T-cell (primary cell): Measurements from ENCODE around the gene CEACAM6. TPM values are rescaled to one million over a fixed set of nuclear protein-coding genes. Genes with fewer than 3 reads are reported as not detected.

ENCODE experiments used
- ATAC-seq, 4 experiments: fragments of 200-7000 bp in 3 of 4; fragments of 150-1000 bp in 1 of 4; cut with Tn5 transposase; replicated peaks in 1 of 4; 1 replicate in 3 of 4; 2 replicates in 1 of 4; pipeline ENCODE4 v1.10.0; 2021; ENCODE audit warnings: moderate library complexity in 3 of 4, mild to moderate bottlenecking in 2 of 4, moderate number of reproducible peaks in 1 of 4
- CTCF ChIA-PET, 2 donors: fragments of 300-600 bp; sonication (Branson Sonifier 250); formaldehyde crosslinking; loops; one replicate each; lab custom pipeline; 2022; ENCODE audit warnings: antibody characterized with exemption in 2 of 2; lab: Charles Lee
- POLR2A ChIA-PET, 2 donors: fragments of 300-600 bp; sonication (Branson Sonifier 250); formaldehyde crosslinking; loops; one replicate each; lab custom pipeline; 2022; ENCODE audit warnings: antibody characterized with exemption in 2 of 2; lab: Charles Lee
- DNase-seq, 35 experiments: peaks; one replicate each; pipeline versions ENCODE4 v3.0.0 to v3.0.0-alpha.2; 2013 to 2023
- H3K27ac ChIP-seq: one replicate; pipeline ENCODE4 v1.5.1; 2013; ENCODE audit warnings: low read length
- H3K27me3 ChIP-seq, 2 experiments: replicated peaks in 1 of 2; 1 replicate in 1 of 2; 2 replicates in 1 of 2; pipeline versions ENCODE4 v1.6.1 to v1.7.0; 2013; ENCODE audit warnings: low read length in 1 of 2, mixed read lengths in 1 of 2; ENCODE audit not compliant: control insufficient read depth in 2 of 2, insufficient read depth in 2 of 2; ENCODE audit errors: extremely low read depth in 1 of 2
- H3K36me3 ChIP-seq, 2 donors: 1 replicate in 1 of 2; 2 replicates in 1 of 2; pipeline versions ENCODE4 v1.6.1 to v1.7.0; 2013; ENCODE audit warnings: low read length in 1 of 2; ENCODE audit not compliant: control insufficient read depth in 2 of 2, insufficient read depth in 1 of 2; ENCODE audit errors: extremely low read depth in 1 of 2
- H3K4me1 ChIP-seq, 2 experiments: 1 replicate in 1 of 2; 2 replicates in 1 of 2; pipeline versions ENCODE4 v1.6.1 to v1.7.0; 2013; ENCODE audit warnings: low read length in 2 of 2, mixed read lengths in 1 of 2; ENCODE audit not compliant: insufficient read depth in 2 of 2, control insufficient read depth in 1 of 2; ENCODE audit errors: extremely low read depth in 1 of 2
- H3K4me3 ChIP-seq, 2 donors: 1 replicate in 1 of 2; 2 replicates in 1 of 2; pipeline versions ENCODE4 v1.5.1 to v1.7.0; 2013; ENCODE audit warnings: mild to moderate bottlenecking in 2 of 2, low read length in 1 of 2, moderate library complexity in 1 of 2; ENCODE audit not compliant: control insufficient read depth in 1 of 2; ENCODE audit errors: extremely low read depth in 1 of 2
- H3K9me3 ChIP-seq: 2 replicates; pipeline ENCODE4 v1.7.0; 2013
- H3K27ac Mint-ChIP-seq, 2 donors: one replicate each; pipeline ENCODE4 v1.8.0; 2020 to 2021; ENCODE audit warnings: mild to moderate bottlenecking in 2 of 2, mixed read lengths in 2 of 2
- H3K27me3 Mint-ChIP-seq, 2 donors: one replicate each; pipeline ENCODE4 v1.8.0; 2021 to 2022; ENCODE audit warnings: mixed read lengths in 2 of 2
- H3K36me3 Mint-ChIP-seq: one replicate; pipeline ENCODE4 v1.8.0; 2021; ENCODE audit warnings: mixed read lengths
- H3K4me1 Mint-ChIP-seq, 3 donors: one replicate each; pipeline ENCODE4 v1.8.0; 2020 to 2022; ENCODE audit warnings: mixed read lengths in 3 of 3, mild to moderate bottlenecking in 1 of 3
- H3K4me3 Mint-ChIP-seq, 3 donors: one replicate each; pipeline ENCODE4 v1.8.0; 2020 to 2022; ENCODE audit warnings: mild to moderate bottlenecking in 3 of 3, mixed read lengths in 3 of 3, moderate library complexity in 3 of 3
- H3K9me3 Mint-ChIP-seq, 3 donors: one replicate each; pipeline ENCODE4 v1.8.0; 2020 to 2022; ENCODE audit warnings: mixed read lengths in 3 of 3
- WGBS: methylation state at CpG from one replicate; pipeline ENCODE4 v1.1.5; 2013; ENCODE audit warnings: missing lambda C conversion rate; ENCODE audit not compliant: insufficient coverage; 5-methylcytosine and 5-hydroxymethylcytosine counted together
- total RNA-seq, 35 experiments: library from RNA in 6 of 35; stranded (reverse) in 6 of 35; fragments of 120-200 nt in 1 of 35; gene quantifications; one replicate each; pipeline versions ENCODE4 v1.2.1 to v1.2.4 and lab custom pipeline; 2013 to 2026

CEACAM6 gene
- total RNA-seq, 5 donors from 2014 or later (not counting 1 experiment from before 2014, with no cell fraction given): 0.53 to 0.76 (median 0.67) TPM; not detected in 2

- peaks cover 14 to 24% of the 10 kb centered on the region in 2 donors for H3K27me3 Mint-ChIP-seq
- WGBS: no CpG with 5 or more reads among the region's 3 CpGs
- Histone ChIP-seq H3K9me3 (no peaks in the 10 kb centered on the region), H3K27ac (no peak overlapping the region), H3K4me1 (no peaks in the 10 kb centered on the region), H3K27me3 (peaks cover 0 to 17% of the 10 kb centered on the region in 2 experiments), H3K4me3 (no peak overlapping the region), H3K36me3 (no peaks in the 10 kb centered on the region)
- H3K9me3 Mint-ChIP-seq: no peaks in the 10 kb centered on the region
- ChIA-PET POLR2A (no interaction called here), CTCF (interaction anchor here in 1 of 2 donors (0.5 kb wide), 1 partner anchor 1600 kb away, joined by 3 read pairs; no protein-coding TSS in a partner anchor)
- H3K27ac Mint-ChIP-seq: peak overlapping the region in 1 of 2 donors; percentile 89
- H3K36me3 Mint-ChIP-seq: no peaks in the 10 kb centered on the region
- H3K4me3 Mint-ChIP-seq: no peak overlapping the region
- ATAC-seq (peak in 1 of 4 experiments; percentile 50), DNase-seq (no peak)
- peaks cover 0 to 32% (median 9%) of the 10 kb centered on the region in 3 donors for H3K4me1 Mint-ChIP-seq
Measured at GRCh38 chr19:41804336-41804735, 49.0 kb downstream of the CEACAM6 start.

GRCh38 chr19:41807176-41807575, 51.8 kb downstream of the CEACAM6 start:
- Mint-ChIP-seq H3K27me3 (peaks cover 22 to 33% of the 10 kb centered on the region in 2 donors), H3K4me1 (peaks cover 0 to 28% (median 5%) of the 10 kb centered on the region in 3 donors), H3K36me3 (no peaks in the 10 kb centered on the region), H3K9me3 (no peaks in the 10 kb centered on the region), H3K4me3 (no peak overlapping the region), H3K27ac (no peak overlapping the region)
- no peak overlapping the region for H3K27ac ChIP-seq
- no peaks in the 10 kb centered on the region for H3K36me3 ChIP-seq
- ATAC-seq: no peak
- POLR2A ChIA-PET: interaction anchor here in 1 of 2 donors (0.5 kb wide), 1 partner anchor 19 kb away, joined by 5 read pairs; no protein-coding TSS in a partner anchor
- H3K4me1 ChIP-seq: no peaks in the 10 kb centered on the region
- WGBS: 80% methylated on average over 3 of the region's 3 CpGs
- CTCF ChIA-PET: no interaction called here
- no peaks in the 10 kb centered on the region for H3K9me3 ChIP-seq
- no peak overlapping the region for H3K4me3 ChIP-seq
- DNase-seq: no peak
- H3K27me3 ChIP-seq: peaks cover 0 to 40% of the 10 kb centered on the region in 2 experiments

- no peaks in the 10 kb centered on the region for H3K4me1 ChIP-seq
- CTCF ChIA-PET: no interaction called here
- H3K27ac Mint-ChIP-seq: no peak overlapping the region
- ATAC-seq (no peak), DNase-seq (peak in 1 of 35 experiments; percentile 19)
- H3K9me3 Mint-ChIP-seq: no peaks in the 10 kb centered on the region
- H3K4me1 Mint-ChIP-seq: peaks cover 0 to 17% (median 0%) of the 10 kb centered on the region in 3 donors
- no peaks in the 10 kb centered on the region for H3K36me3 Mint-ChIP-seq
- WGBS: 75% methylated on average over 11 of the region's 16 CpGs
- H3K27me3 Mint-ChIP-seq: peaks cover 26 to 33% of the 10 kb centered on the region in 2 donors
- H3K4me3 Mint-ChIP-seq: no peak overlapping the region
- no peak overlapping the region for H3K4me3 ChIP-seq
- POLR2A ChIA-PET: no interaction called here
- no peak overlapping the region for H3K27ac ChIP-seq
- no peaks in the 10 kb centered on the region for H3K9me3 ChIP-seq
- peaks cover 0 to 43% of the 10 kb centered on the region in 2 experiments for H3K27me3 ChIP-seq
- H3K36me3 ChIP-seq: no peaks in the 10 kb centered on the region
Measured at GRCh38 chr19:41808663-41809566, 53.6 kb downstream of the CEACAM6 start.

GRCh38 chr19:41810301-41810700, 55.0 kb downstream of the CEACAM6 start:
- Mint-ChIP-seq H3K27ac (no peak overlapping the region), H3K9me3 (no peaks in the 10 kb centered on the region), H3K4me1 (peaks cover 0 to 14% (median 7%) of the 10 kb centered on the region in 3 donors), H3K4me3 (no peak overlapping the region), H3K36me3 (no peaks in the 10 kb centered on the region), H3K27me3 (peaks cover 26 to 33% of the 10 kb centered on the region in 2 donors)
- WGBS: 47% methylated on average over 2 of the region's 4 CpGs
- no peak for DNase-seq
- ChIA-PET POLR2A (no interaction called here), CTCF (no interaction called here)
- Histone ChIP-seq H3K9me3 (no peaks in the 10 kb centered on the region), H3K4me3 (no peak overlapping the region), H3K4me1 (no peaks in the 10 kb centered on the region), H3K36me3 (no peaks in the 10 kb centered on the region), H3K27me3 (peaks cover 0 to 43% of the 10 kb centered on the region in 2 experiments), H3K27ac (no peak overlapping the region)
- no peak for ATAC-seq

DNA sequence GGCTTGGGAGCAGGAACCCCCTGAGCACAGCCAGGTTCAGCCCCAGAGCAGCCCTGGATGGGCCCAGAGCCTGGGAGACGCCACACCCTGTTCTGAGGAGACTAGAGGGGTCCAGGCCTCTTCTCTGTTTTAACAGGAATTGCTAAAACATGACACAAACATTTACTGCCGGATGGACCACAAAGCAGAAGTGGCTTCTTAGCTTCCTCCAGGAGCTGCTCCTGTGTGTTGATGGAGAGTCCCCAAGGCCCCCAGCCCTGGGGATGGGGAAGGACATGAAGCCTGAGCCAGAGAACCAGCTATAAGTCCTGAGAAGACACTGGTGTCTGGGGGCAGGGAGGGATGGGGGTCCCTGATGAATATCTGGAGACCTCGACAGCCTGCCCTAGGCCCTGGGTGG, 55.7 kb downstream of the CEACAM6 start:
- DNase-seq (peak in 2 of 35 experiments; percentile 4 to 23), ATAC-seq (no peak)
- Histone ChIP-seq H3K36me3 (no peaks in the 10 kb centered on the region), H3K9me3 (no peaks in the 10 kb centered on the region), H3K4me1 (no peaks in the 10 kb centered on the region), H3K27me3 (peaks cover 0 to 43% of the 10 kb centered on the region in 2 experiments), H3K4me3 (no peak overlapping the region), H3K27ac (no peak overlapping the region)
- CTCF ChIA-PET: no interaction called here
- Mint-ChIP-seq H3K4me3 (no peak overlapping the region), H3K9me3 (no peaks in the 10 kb centered on the region), H3K36me3 (no peaks in the 10 kb centered on the region), H3K4me1 (peaks cover 0 to 11% (median 10%) of the 10 kb centered on the region in 3 donors), H3K27me3 (peaks cover 19 to 28% of the 10 kb centered on the region in 2 donors), H3K27ac (no peak overlapping the region)
- POLR2A ChIA-PET: interaction anchor here in 1 of 2 donors (0.6 kb wide), 1 partner anchor 494 kb away, joined by 8 read pairs; no protein-coding TSS in a partner anchor
- 57% methylated on average over 2 of the region's 3 CpGs for WGBS

DNA sequence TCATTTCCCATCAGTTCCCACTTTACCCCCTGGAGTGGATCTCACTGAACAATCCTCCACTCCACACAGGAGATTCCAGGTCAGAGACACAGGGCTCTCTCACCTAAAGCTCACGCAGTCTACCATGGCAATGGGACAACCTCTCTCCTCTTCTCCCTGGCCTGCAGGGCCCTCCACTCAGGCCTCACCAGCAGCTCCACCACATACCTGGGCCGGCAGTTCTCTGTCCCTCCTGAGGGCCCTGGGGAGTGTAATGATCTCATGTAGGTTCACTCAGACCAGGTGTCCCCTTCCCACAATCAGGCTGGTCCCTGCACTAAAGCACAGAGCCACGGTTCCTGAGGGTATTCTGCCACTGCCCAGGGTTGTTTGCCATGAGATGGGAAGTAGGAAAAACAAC, 56.7 kb downstream of the CEACAM6 start:
- CTCF ChIA-PET: no interaction called here
- Histone ChIP-seq H3K36me3 (no peaks in the 10 kb centered on the region), H3K27me3 (peaks cover 0 to 39% of the 10 kb centered on the region in 2 experiments), H3K9me3 (no peaks in the 10 kb centered on the region), H3K4me3 (no peak overlapping the region), H3K4me1 (no peaks in the 10 kb centered on the region), H3K27ac (no peak overlapping the region)
- POLR2A ChIA-PET: no interaction called here
- peaks cover 19 to 22% of the 10 kb centered on the region in 2 donors for H3K27me3 Mint-ChIP-seq
- 60% methylated on average over 1 of the region's 3 CpGs for WGBS
- no peaks in the 10 kb centered on the region for H3K36me3 Mint-ChIP-seq
- H3K9me3 Mint-ChIP-seq: no peaks in the 10 kb centered on the region
- no peak overlapping the region for H3K4me3 Mint-ChIP-seq
- ATAC-seq (no peak), DNase-seq (no peak)
- H3K4me1 Mint-ChIP-seq: peaks cover 0 to 11% (median 10%) of the 10 kb centered on the region in 3 donors
- no peak overlapping the region for H3K27ac Mint-ChIP-seq
